ENCODE data around the gene CASD1. TPM values are rescaled to one million over a fixed set of nuclear protein-coding genes. Genes with fewer than 3 reads are reported as not detected.

CASD1 gene
- total RNA-seq, 2 donors from 2014 or later: 10.5 to 17.1 TPM

- ATAC-seq (no peak), DNase-seq (no peak)
- no peak overlapping the region for H3K27ac ChIP-seq
- no peaks in the 10 kb centered on the region for H3K4me1 ChIP-seq
- no peaks in the 10 kb centered on the region for H3K27me3 ChIP-seq
- H3K9me3 ChIP-seq: peaks cover 0 to 5% (median 0%) of the 10 kb centered on the region in 3 donors
- no peaks in the 10 kb centered on the region for H3K36me3 ChIP-seq (replicated peaks in 1 of 2; ENCODE audit: insufficient read depth in 1 of 2, low read depth in 2 of 2)
- no peak for TF ChIP-seq CTCF (IDR thresholded peaks at IDR 0.05)
- no peak for TF ChIP-seq POLR2A (IDR thresholded peaks at IDR 0.05)
- intact Hi-C loops (cut with DNase I): no loop called here
- no peak overlapping the region for H3K4me3 ChIP-seq
These were observed 62.2 kb downstream of the CASD1 start for GRCh38 chr7:94571816-94572215.

GRCh38 chr7:94575646-94576045, 66.0 kb downstream of the CASD1 start:
- no peaks in the 10 kb centered on the region for H3K36me3 ChIP-seq (replicated peaks in 1 of 2; ENCODE audit: insufficient read depth in 1 of 2, low read depth in 2 of 2)
- ATAC-seq: no peak
- intact Hi-C loops (cut with DNase I): no loop called here
- WGBS, 2 donors: 86 to 98% methylated on average over 2 of the region's 2 CpGs
- DNase-seq: no peak
- no peaks in the 10 kb centered on the region for H3K27me3 ChIP-seq
- H3K9me3 ChIP-seq: peaks cover 0 to 5% (median 0%) of the 10 kb centered on the region in 3 donors
- no peak overlapping the region for H3K27ac ChIP-seq
- TF ChIP-seq POLR2A (IDR thresholded peaks at IDR 0.05): no peak
- TF ChIP-seq CTCF (IDR thresholded peaks at IDR 0.05): no peak
- no peaks in the 10 kb centered on the region for H3K4me1 ChIP-seq
- H3K4me3 ChIP-seq: no peak overlapping the region

GRCh38 chr7:94576316-94576715, 66.7 kb downstream of the CASD1 start:
- H3K4me3 ChIP-seq: no peak overlapping the region
- ATAC-seq: no peak
- no peak for DNase-seq
- H3K27ac ChIP-seq: no peak overlapping the region
- 100% methylated on average over 2 of the region's 2 CpGs for WGBS, 2 donors
- H3K4me1 ChIP-seq: no peaks in the 10 kb centered on the region
- no peaks in the 10 kb centered on the region for H3K36me3 ChIP-seq (replicated peaks in 1 of 2; ENCODE audit: insufficient read depth in 1 of 2, low read depth in 2 of 2)
- peaks cover 0 to 5% (median 0%) of the 10 kb centered on the region in 3 donors for H3K9me3 ChIP-seq
- no peaks in the 10 kb centered on the region for H3K27me3 ChIP-seq
- intact Hi-C loops (cut with DNase I): no loop called here
- TF ChIP-seq CTCF (IDR thresholded peaks at IDR 0.05): no peak
- no peak for TF ChIP-seq POLR2A (IDR thresholded peaks at IDR 0.05)

- intact Hi-C loops (cut with DNase I): no loop called here
- no peak overlapping the region for H3K27ac ChIP-seq
- peaks cover 0 to 5% (median 0%) of the 10 kb centered on the region in 3 donors for H3K9me3 ChIP-seq
- no peaks in the 10 kb centered on the region for H3K27me3 ChIP-seq
- 74 to 75% methylated on average over 1 of the region's 1 CpG for WGBS, 2 donors
- DNase-seq (no peak), ATAC-seq (no peak)
- H3K4me3 ChIP-seq: no peak overlapping the region
- no peaks in the 10 kb centered on the region for H3K4me1 ChIP-seq
- TF ChIP-seq CTCF (IDR thresholded peaks at IDR 0.05): no peak
- TF ChIP-seq POLR2A (IDR thresholded peaks at IDR 0.05): no peak
- no peaks in the 10 kb centered on the region for H3K36me3 ChIP-seq (replicated peaks in 1 of 2; ENCODE audit: insufficient read depth in 1 of 2, low read depth in 2 of 2)
These were observed 67.7 kb downstream of the CASD1 start for GRCh38 chr7:94577357-94577756.

- peaks cover 5% of the 10 kb centered on the region for H3K4me1 ChIP-seq
- ATAC-seq (no peak), DNase-seq (no peak)
- H3K27me3 ChIP-seq: no peaks in the 10 kb centered on the region
- peaks cover 0 to 5% (median 0%) of the 10 kb centered on the region in 3 donors for H3K9me3 ChIP-seq
- H3K36me3 ChIP-seq (replicated peaks in 1 of 2; ENCODE audit: insufficient read depth in 1 of 2, low read depth in 2 of 2): no peaks in the 10 kb centered on the region
- TF ChIP-seq POLR2A (IDR thresholded peaks at IDR 0.05) (no peak), CTCF (IDR thresholded peaks at IDR 0.05) (no peak)
- intact Hi-C loops (cut with DNase I): no loop called here
- H3K27ac ChIP-seq: no peak overlapping the region
- no peak overlapping the region for H3K4me3 ChIP-seq
These were observed 69.0 kb downstream of the CASD1 start for GRCh38 chr7:94578614-94579013.

Data from body of pancreas (tissue), 4 donors.